ENCODE data around the gene FAM9B.

FAM9B gene

DNA sequence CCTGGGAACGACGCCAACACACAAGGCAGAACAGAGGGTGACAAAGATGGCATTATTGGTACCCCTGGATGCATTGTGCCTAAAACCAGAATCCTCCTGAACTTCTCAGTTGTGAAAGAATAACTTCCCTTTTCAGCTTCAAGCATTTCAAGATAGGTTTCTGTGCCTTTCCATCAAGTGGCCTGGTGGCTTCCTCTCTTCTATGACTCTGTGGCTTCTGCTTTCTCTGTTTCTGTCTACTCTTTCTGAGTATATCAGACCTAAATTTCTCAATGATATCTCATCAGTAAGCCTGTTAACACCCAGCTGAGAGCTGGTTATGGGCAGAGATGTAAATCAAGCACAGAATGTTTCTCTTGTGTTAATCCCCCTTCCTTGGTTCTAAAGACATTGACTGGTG is 21.4 kb upstream of the FAM9B start:
- peaks cover 2% of the 10 kb centered on the region for H3K27me3 ChIP-seq (ENCODE audit: insufficient read depth, poor library complexity, severe bottlenecking)
- H3K4me3 ChIP-seq (replicated peaks; ENCODE audit: insufficient read depth, low read length): no peak overlapping the region
- TF ChIP-seq GABPA (IDR thresholded peaks at IDR 0.05; ENCODE audit: low read depth) (no peak), POLR2AphosphoS5 (IDR thresholded peaks at IDR 0.05; ENCODE audit: low read depth) (no peak), SPI1 (IDR thresholded peaks at IDR 0.05; ENCODE audit: borderline replicate concordance, low read depth) (peak; percentile 59; the same call in 1 of the 2 replicates)
- TF ChIP-seq, protein P1, sequence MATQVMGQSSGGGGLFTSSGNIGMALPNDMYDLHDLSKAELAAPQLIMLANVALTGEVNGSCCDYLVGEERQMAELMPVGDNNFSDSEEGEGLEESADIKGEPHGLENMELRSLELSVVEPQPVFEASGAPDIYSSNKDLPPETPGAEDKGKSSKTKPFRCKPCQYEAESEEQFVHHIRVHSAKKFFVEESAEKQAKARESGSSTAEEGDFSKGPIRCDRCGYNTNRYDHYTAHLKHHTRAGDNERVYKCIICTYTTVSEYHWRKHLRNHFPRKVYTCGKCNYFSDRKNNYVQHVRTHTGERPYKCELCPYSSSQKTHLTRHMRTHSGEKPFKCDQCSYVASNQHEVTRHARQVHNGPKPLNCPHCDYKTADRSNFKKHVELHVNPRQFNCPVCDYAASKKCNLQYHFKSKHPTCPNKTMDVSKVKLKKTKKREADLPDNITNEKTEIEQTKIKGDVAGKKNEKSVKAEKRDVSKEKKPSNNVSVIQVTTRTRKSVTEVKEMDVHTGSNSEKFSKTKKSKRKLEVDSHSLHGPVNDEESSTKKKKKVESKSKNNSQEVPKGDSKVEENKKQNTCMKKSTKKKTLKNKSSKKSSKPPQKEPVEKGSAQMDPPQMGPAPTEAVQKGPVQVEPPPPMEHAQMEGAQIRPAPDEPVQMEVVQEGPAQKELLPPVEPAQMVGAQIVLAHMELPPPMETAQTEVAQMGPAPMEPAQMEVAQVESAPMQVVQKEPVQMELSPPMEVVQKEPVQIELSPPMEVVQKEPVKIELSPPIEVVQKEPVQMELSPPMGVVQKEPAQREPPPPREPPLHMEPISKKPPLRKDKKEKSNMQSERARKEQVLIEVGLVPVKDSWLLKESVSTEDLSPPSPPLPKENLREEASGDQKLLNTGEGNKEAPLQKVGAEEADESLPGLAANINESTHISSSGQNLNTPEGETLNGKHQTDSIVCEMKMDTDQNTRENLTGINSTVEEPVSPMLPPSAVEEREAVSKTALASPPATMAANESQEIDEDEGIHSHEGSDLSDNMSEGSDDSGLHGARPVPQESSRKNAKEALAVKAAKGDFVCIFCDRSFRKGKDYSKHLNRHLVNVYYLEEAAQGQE (IDR thresholded peaks at IDR 0.05; ENCODE audit: insufficient replicate concordance, low read depth): no peak
- H3K27ac ChIP-seq (replicated peaks): no peak overlapping the region
- peak in 1 of 2 experiments; percentile 45 for DNase-seq (ENCODE audit: low read depth in 1 of 2, low spot score in 1 of 2)

DNA sequence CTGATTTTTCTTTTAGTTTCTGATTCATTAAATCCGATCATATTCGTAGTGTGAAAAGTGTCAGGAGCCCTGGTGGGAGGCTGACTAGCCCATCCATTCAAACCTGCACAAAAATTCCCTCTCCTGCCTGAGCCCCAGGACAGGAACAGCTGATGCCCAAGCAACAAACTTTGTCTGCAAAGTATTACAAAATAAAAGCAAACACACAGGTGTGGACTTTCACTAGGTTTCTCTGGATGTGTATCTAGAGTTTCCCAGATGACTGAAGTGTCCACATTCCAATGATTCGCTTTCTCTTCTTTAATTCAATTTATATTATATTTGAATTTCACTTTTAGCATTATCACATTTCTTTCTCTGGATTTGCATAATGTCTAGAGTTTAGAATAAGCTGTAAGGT is 18.2 kb upstream of the FAM9B start:
- DNase-seq (ENCODE audit: low read depth in 1 of 2, low spot score in 1 of 2): no peak
- Histone ChIP-seq H3K4me3 (replicated peaks; ENCODE audit: insufficient read depth, low read length) (no peak overlapping the region), H3K27ac (replicated peaks) (no peak overlapping the region), H3K27me3 (ENCODE audit: insufficient read depth, poor library complexity, severe bottlenecking) (peaks cover 2% of the 10 kb centered on the region)
- TF ChIP-seq POLR2AphosphoS5 (IDR thresholded peaks at IDR 0.05; ENCODE audit: low read depth): no peak
- TF ChIP-seq GABPA (IDR thresholded peaks at IDR 0.05; ENCODE audit: low read depth): no peak
- TF ChIP-seq, protein P1 (IDR thresholded peaks at IDR 0.05; ENCODE audit: insufficient replicate concordance, low read depth): no peak
- TF ChIP-seq SPI1 (IDR thresholded peaks at IDR 0.05; ENCODE audit: borderline replicate concordance, low read depth): no peak
- TF ChIP-seq, protein P2, sequence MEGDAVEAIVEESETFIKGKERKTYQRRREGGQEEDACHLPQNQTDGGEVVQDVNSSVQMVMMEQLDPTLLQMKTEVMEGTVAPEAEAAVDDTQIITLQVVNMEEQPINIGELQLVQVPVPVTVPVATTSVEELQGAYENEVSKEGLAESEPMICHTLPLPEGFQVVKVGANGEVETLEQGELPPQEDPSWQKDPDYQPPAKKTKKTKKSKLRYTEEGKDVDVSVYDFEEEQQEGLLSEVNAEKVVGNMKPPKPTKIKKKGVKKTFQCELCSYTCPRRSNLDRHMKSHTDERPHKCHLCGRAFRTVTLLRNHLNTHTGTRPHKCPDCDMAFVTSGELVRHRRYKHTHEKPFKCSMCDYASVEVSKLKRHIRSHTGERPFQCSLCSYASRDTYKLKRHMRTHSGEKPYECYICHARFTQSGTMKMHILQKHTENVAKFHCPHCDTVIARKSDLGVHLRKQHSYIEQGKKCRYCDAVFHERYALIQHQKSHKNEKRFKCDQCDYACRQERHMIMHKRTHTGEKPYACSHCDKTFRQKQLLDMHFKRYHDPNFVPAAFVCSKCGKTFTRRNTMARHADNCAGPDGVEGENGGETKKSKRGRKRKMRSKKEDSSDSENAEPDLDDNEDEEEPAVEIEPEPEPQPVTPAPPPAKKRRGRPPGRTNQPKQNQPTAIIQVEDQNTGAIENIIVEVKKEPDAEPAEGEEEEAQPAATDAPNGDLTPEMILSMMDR (IDR thresholded peaks at IDR 0.05; ENCODE audit: insufficient read depth, low read length): no peak

DNA sequence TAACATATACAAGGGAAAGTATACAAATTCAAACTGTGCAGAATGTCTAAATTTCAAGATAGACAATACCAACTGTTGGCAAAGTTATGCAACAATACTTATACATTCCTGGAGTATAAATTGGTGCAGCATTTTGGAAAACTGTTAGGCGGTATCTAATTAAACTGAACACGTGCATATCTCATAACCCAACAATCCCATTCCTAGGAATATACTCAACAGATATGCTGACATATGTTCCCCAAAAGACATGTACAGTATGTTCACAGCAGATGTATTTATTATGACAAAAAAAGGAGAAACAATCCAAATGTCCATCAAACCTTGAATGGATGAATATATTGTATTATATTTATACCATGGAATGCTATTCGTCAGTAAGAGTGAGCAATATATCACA is 16.4 kb upstream of the FAM9B start:
- TF ChIP-seq, protein P2 (IDR thresholded peaks at IDR 0.05; ENCODE audit: insufficient read depth, low read length): no peak
- no peak for TF ChIP-seq GABPA (IDR thresholded peaks at IDR 0.05; ENCODE audit: low read depth)
- no peak for TF ChIP-seq SPI1 (IDR thresholded peaks at IDR 0.05; ENCODE audit: borderline replicate concordance, low read depth)
- TF ChIP-seq, protein P1 (IDR thresholded peaks at IDR 0.05; ENCODE audit: insufficient replicate concordance, low read depth): no peak
- no peak for TF ChIP-seq POLR2AphosphoS5 (IDR thresholded peaks at IDR 0.05; ENCODE audit: low read depth)
- H3K27me3 ChIP-seq (ENCODE audit: insufficient read depth, poor library complexity, severe bottlenecking): peaks cover 2% of the 10 kb centered on the region
- no peak overlapping the region for H3K27ac ChIP-seq (replicated peaks)
- H3K4me3 ChIP-seq (replicated peaks; ENCODE audit: insufficient read depth, low read length): no peak overlapping the region
- DNase-seq (ENCODE audit: low read depth in 1 of 2, low spot score in 1 of 2): no peak
